GM18502 (cell line): ENCODE measurements around the gene IFT81.

Experiments used
- ATAC-seq: cut with Tn5 transposase; IDR thresholded peaks from one replicate; pipeline ENCODE4 v1.9.1; 2021; ENCODE audit warnings: mild to moderate bottlenecking; ENCODE audit not compliant: unreplicated experiment, poor library complexity

The IFT81 gene

GRCh38 chr12:110266381-110266960, 142.3 kb downstream of the IFT81 start:
- ATAC-seq: no peak

- no peak for ATAC-seq
Measured at GRCh38 chr12:110266980-110267620, 142.9 kb downstream of the IFT81 start.
